Measurements from ENCODE around the gene NFYC. TPM values are rescaled to one million over a fixed set of nuclear protein-coding genes. Genes with fewer than 3 reads are reported as not detected.
A peak's percentile ranks its signal among the peaks of the same experiment; 100 is the strongest.
"Not testable (repeated sequence)": the region's sequence is repeated elsewhere in the genome, so short reads cannot be mapped to it uniquely, and the experiment has no call there.

NFYC gene
- polyA plus RNA-seq, 6 donors from 2014 or later, result 60.3 to 95.4 (median 73.0) TPM

DNA sequence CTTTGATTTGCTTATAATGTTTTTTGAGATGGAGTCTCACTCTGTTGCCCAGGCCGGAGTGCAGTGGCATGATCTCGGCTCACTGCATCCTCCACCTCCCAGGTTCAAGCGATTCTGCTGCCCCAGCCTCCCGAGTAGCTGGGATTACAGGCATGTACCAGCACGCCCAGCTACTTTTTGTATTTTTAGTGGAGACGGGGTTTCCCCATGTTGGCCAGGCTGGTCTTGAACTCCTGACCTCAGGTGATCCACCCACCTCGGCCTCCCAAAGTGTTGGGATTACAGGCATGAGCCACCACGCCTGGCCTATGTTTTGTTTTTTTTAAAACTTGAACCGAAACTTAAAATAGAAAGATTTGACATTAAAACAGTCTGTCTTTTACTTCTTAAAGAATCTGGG is 11.3 kb downstream of the NFYC start:
- Mint-ChIP-seq H3K27ac (peak overlapping the region in 2 of 6 donors; percentile 15 to 46), H3K4me3 (peak overlapping the region in 1 of 8 donors; percentile 20), H3K4me1 (peaks cover 37 to 61% (median 58%) of the 10 kb centered on the region in 3 donors)
- not testable (repeated sequence) for DNase-seq; H3K36me3 Mint-ChIP-seq; H3K9me3 Mint-ChIP-seq; H3K27me3 Mint-ChIP-seq; ATAC-seq (ENCODE audit: low read depth in 2 of 2)

DNA sequence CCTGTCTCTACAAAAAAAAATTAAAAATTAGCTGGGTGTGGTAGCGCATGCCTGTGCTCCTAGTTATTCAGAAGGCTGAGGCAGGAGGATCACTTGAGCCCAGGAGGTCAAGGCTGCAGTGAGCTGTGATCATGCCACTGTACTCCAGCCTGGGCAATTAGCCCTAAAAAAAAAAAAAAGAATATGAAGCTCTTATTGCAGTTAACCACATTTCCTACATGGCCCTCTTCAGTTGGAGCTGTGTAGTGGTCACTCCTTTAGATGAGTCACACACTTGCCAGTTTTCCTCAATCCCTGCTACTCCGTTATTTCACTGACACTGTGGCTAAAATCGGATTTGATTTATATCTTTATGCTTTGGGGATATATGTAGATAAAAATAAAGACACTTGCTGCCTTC is 11.8 kb downstream of the NFYC start:
- Mint-ChIP-seq H3K36me3 (no peaks in the 10 kb centered on the region), H3K27me3 (no peaks in the 10 kb centered on the region), H3K4me1 (peaks cover 36 to 64% (median 63%) of the 10 kb centered on the region in 3 donors), H3K9me3 (no peaks in the 10 kb centered on the region), H3K4me3 (peak overlapping the region in 1 of 8 donors; percentile 42), H3K27ac (peak overlapping the region in 2 of 6 donors; percentile 20 to 52)
- no peak for DNase-seq
- ATAC-seq (ENCODE audit: low read depth in 2 of 2), result no peak

DNA sequence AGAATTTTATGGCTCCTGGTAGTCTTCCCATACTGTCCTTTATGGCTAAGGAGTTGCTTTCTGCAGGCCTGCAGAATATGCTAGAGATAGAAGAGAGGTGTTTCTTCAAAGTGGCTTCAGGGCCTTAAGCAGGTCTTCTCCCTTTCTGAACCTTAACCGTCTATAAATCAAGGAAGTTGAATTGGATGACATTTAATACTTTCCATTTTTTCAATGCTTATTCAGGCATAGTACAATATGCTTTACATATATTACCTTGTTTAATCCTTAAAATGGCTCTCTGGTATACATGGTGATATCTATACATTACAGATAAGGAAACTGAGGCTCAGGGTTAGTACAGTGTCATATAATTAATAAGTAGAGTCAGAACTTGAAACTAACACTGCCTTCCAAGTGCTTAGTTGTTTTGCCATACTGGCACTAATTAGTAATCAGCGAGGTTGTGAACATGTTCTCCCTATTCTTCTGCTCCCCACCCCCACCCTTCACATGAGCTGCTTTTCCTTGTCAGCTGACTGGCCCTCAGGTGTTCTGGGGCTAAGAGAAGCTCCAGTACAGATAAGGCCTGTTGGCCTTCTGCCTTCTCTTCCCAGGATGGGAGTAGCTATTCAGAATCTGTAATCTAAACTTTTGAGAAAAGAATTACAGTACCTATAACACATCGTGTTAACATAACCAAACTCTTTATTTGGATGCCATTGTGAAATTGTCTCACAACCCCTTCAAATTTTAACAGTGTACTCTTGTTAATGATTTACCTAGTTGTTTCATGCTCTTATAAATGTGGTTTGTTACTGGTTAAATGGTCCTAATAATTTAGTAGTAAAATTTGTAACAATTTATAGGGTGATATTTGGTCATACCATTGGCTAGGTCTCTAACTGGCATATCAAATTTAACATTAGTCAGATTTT is 13.6 kb downstream of the NFYC start:
- DNase-seq, result no peak
- Mint-ChIP-seq H3K9me3 (no peaks in the 10 kb centered on the region), H3K4me3 (peak overlapping the region in 3 of 8 donors; percentile 10 to 36 (median 28)), H3K4me1 (peaks cover 35 to 66% (median 61%) of the 10 kb centered on the region in 3 donors), H3K27me3 (no peaks in the 10 kb centered on the region), H3K36me3 (peaks cover 0 to 3% of the 10 kb centered on the region in 2 donors), H3K27ac (peak overlapping the region in 2 of 6 donors; percentile 16 to 47)
- ATAC-seq (ENCODE audit: low read depth in 2 of 2), result no peak

DNA sequence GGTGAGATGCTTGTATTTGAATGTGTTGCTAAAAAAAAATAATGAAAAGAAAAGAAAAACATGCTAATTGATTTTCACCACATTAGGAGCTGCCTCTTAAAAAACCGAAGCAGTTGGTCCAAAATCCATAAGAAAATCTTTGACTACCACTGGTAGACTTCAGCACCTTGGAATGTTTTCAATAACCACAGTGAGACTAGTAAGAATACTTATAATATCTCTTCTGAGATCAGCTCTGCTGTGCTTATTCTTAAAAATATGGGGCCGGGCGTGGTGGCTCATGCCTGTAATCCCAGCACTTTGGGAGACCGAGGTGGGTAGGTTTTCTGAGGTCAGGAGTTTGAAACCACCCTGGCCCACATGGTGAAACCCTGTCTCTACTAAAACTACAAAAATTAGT is 15.1 kb downstream of the NFYC start:
- Mint-ChIP-seq H3K36me3 (peaks cover 0 to 3% of the 10 kb centered on the region in 2 donors), H3K4me3 (peak overlapping the region in 1 of 8 donors; percentile 42), H3K27ac (peak overlapping the region in 1 of 6 donors; percentile 29), H3K27me3 (no peaks in the 10 kb centered on the region), H3K4me1 (peaks cover 47 to 73% (median 65%) of the 10 kb centered on the region in 3 donors), H3K9me3 (no peaks in the 10 kb centered on the region)
- no peak for DNase-seq
- no peak for ATAC-seq (ENCODE audit: low read depth in 2 of 2)

DNA sequence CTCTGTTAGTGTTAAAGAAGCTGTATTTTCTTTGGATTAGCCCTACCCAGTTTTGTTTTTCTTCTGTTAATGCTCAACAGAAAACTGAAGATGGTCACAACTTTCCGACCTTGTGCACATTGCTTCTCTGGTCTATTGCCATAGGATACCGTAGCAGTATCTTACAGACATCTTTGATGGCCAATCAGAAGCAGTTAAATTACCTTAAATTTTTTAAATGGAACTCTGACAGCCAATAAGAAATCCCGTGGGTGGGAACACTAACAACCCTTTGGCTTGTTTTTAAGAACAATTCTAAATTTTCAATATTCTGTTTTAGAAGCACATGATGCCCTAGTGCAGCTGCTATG is 17.2 kb downstream of the NFYC start:
- Mint-ChIP-seq H3K9me3 (peaks cover 0 to 1% (median 0%) of the 10 kb centered on the region in 7 donors), H3K4me1 (peaks cover 54 to 76% (median 67%) of the 10 kb centered on the region in 3 donors), H3K4me3 (peak overlapping the region; percentile 94 to 99 (median 96)), H3K27ac (peak overlapping the region; percentile 85 to 98 (median 94)), H3K36me3 (peaks cover 0 to 7% of the 10 kb centered on the region in 2 donors), H3K27me3 (no peaks in the 10 kb centered on the region)
- DNase-seq (no peak), ATAC-seq (ENCODE audit: low read depth in 2 of 2) (peak; percentile 58 to 64)

DNA sequence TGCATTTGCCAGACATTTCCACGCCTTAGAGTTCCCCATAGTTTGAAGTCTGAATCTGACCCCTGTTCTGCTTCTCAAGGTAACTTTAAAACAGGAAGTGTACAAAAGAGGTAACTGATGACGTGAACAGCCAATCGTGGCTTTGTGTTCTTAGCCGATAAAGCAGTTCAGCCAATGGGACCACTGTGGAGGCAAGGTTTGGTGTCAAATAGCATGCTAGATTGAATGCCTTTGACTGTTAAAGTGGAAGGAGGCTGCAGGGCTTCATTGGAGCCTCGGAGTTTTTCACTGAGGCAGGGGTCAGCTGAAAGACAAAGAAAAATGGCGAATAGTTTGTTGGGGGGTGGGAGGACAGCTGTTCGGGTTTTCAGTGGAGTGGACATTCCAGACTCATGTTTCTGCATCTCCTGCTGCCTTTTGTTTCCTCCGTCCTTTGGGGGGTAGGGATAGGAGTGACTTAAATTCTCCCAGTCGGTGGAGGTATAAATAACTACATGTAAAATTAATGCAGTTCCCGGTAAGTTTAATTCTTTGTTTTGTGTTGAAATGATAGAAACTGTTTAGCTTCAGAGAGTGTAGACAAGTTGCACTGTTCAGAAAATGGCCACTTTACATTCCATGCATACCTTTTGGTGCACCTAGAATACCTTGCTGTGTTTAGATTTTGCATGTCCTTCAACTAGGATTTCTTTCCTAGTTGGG is 17.7 kb downstream of the NFYC start:
- Mint-ChIP-seq H3K4me1 (peaks cover 53 to 75% (median 64%) of the 10 kb centered on the region in 3 donors), H3K27ac (peak overlapping the region; percentile 85 to 98 (median 94)), H3K27me3 (no peaks in the 10 kb centered on the region), H3K4me3 (peak overlapping the region; percentile 94 to 99 (median 96)), H3K9me3 (peaks cover 0 to 1% (median 0%) of the 10 kb centered on the region in 7 donors), H3K36me3 (peaks cover 0 to 7% of the 10 kb centered on the region in 2 donors)
- DNase-seq (peak; percentile 87), ATAC-seq (ENCODE audit: low read depth in 2 of 2) (peak; percentile 86)

DNA sequence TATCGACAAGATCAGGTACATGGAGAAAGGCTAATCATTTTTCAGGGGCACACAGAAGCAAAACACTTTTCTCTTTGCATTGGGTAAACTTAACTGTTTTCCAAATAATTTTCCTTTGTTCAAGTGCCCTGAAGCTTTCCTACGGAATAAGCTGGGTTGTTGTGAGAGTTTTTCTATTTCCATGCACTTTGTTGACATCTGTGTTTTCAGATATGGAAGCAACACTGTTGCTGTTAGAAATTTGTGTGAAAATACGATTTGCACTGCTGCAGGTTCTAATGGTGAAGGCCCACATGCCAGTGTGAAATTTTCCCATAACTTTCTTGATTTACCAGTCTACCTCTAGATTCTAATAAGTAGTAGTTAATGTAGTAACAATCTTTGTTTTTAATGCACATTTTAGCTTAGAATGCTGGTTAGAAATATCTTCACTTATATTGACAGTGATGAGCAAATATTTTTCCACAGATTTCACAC is 18.3 kb downstream of the NFYC start:
- no peak for DNase-seq
- Mint-ChIP-seq H3K27me3 (no peaks in the 10 kb centered on the region), H3K4me1 (peaks cover 47 to 73% (median 58%) of the 10 kb centered on the region in 3 donors)

DNA sequence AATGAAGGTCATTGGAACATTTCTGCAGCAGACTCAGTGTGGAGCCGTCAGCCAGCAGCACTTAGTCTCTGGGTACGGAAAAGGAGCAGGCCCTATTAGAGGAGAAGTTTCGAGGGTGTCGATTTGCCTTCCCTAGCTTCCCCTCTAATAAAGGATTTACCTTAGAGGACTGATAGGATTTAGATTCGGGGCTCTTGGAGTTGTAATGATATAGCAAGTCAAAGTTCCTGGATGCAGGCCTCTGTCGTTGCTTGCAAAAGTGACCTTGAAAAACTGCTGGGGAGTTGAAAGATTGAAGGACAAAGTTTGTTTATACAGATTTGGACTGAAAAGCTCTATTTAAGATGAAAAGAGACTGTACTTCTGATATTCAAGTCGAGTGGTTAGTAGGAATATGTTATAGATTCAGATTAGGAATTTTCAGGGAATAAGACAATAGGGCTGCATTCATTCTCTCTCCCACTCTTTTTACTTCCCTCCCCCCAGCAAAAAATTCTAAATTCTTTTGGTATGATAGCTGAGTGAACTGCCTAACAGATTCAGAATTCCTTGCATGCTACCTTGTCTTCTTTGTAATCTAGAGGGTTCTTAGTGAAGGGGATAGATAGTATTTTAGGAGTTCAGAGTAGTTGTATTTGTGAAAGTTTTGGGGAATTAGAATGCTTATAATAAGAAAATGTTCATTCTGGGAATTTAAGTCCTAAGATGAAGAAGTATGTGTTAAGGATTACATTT is 19.2 kb downstream of the NFYC start:
- DNase-seq (no peak), ATAC-seq (ENCODE audit: low read depth in 2 of 2) (no peak)
- H3K9me3 Mint-ChIP-seq, result peaks cover 0 to 1% (median 0%) of the 10 kb centered on the region in 7 donors
- H3K27me3 Mint-ChIP-seq, result no peaks in the 10 kb centered on the region
- peaks cover 0 to 7% of the 10 kb centered on the region in 2 donors for H3K36me3 Mint-ChIP-seq
- H3K27ac Mint-ChIP-seq, result peak overlapping the region; percentile 80 to 93 (median 90)
- peaks cover 44 to 73% (median 56%) of the 10 kb centered on the region in 3 donors for H3K4me1 Mint-ChIP-seq
- peak overlapping the region; percentile 84 to 99 (median 96) for H3K4me3 Mint-ChIP-seq

More for the DNA sequence above, 18.3 kb downstream of the NFYC start:
- H3K36me3 Mint-ChIP-seq, result peaks cover 0 to 7% of the 10 kb centered on the region in 2 donors
- H3K27ac Mint-ChIP-seq, result peak overlapping the region in 4 of 6 donors; percentile 4 to 97 (median 94)
- H3K4me3 Mint-ChIP-seq, result peak overlapping the region; percentile 72 to 99 (median 96)
- ATAC-seq (ENCODE audit: low read depth in 2 of 2), result no peak
- H3K9me3 Mint-ChIP-seq, result peaks cover 0 to 1% (median 0%) of the 10 kb centered on the region in 7 donors

DNA sequence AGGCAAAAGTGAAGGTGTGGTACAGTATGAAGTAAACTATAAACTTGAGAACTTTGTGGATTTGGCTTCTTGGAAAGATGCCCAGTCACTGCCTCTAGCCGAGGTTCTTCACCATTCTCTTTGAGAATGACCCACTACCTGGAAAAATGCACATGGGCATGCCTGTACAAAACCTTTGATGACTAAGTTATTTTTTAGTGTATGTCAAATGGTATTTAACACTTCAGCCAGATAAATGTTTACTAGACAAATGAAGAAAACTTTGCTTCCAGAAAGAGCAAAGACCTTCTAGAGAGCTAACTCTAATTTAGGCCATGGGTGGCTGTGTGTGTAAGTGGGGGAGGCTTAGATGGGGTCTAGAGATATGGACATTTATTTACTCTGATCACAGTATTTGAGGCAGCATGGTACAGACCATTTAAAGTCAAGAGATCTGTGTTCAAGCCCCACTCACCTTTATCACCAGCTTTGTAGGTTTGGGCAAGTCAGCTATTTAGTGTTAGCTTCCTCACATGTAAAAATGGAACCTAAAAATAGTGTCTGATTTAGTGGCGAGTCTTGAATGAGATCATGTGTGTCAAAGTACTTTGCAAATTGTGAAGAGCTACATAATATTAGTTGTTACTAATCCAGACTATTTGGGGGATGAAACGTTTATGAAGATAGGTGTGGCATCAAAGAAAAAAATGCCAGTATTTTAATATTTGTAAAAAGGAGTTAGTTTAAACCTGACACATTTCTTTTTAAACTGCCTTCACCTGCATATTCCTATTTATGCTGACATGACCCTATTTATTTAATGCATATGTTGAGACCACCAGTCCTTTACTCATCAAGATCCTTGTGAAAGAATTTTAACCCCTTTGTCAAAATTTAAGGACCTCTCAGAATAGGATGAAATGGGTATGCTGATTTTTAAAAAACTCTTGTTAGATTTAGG is 20.2 kb downstream of the NFYC start:
- DNase-seq, result no peak
- Mint-ChIP-seq H3K4me3 (peak overlapping the region; percentile 84 to 99 (median 96)), H3K27ac (peak overlapping the region; percentile 66 to 93 (median 90)), H3K27me3 (no peaks in the 10 kb centered on the region), H3K9me3 (peaks cover 0 to 1% (median 0%) of the 10 kb centered on the region in 7 donors), H3K4me1 (peaks cover 47 to 82% (median 55%) of the 10 kb centered on the region in 3 donors), H3K36me3 (peaks cover 0 to 7% of the 10 kb centered on the region in 2 donors)
- ATAC-seq (ENCODE audit: low read depth in 2 of 2), result no peak

DNA sequence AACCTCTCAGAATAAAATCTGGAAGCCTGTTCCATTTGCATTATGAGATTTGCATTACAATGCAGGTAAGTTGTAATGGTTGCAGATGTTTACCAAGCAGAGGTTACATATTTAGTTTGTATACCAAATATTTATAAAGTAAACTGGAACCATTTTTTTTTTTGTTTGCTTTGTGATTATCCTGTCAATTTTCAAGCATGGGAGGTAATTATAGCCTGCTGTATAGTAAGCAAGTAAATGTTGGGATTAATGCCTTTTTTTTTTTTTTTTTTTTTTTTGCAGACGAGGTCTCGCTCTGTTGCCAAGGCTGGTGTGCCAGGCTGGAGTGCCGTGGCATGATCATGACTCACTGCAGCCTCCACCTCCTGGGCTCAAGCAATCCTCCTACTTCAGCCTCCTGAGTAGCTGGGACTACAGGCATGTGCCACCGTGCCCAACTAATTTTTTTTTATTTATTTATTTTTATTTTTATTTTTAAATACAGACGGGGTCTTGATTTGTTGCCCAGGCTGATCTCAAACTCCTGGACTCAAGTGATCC is 21.0 kb downstream of the NFYC start:
- Mint-ChIP-seq H3K4me3 (peak overlapping the region; percentile 81 to 99 (median 94)), H3K27ac (peak overlapping the region; percentile 73 to 99 (median 93)), H3K36me3 (peaks cover 0 to 7% of the 10 kb centered on the region in 2 donors), H3K4me1 (peaks cover 49 to 84% (median 62%) of the 10 kb centered on the region in 3 donors), H3K27me3 (no peaks in the 10 kb centered on the region), H3K9me3 (peaks cover 0 to 1% (median 0%) of the 10 kb centered on the region in 7 donors)
- ATAC-seq (ENCODE audit: low read depth in 2 of 2) (no peak), DNase-seq (no peak)

DNA sequence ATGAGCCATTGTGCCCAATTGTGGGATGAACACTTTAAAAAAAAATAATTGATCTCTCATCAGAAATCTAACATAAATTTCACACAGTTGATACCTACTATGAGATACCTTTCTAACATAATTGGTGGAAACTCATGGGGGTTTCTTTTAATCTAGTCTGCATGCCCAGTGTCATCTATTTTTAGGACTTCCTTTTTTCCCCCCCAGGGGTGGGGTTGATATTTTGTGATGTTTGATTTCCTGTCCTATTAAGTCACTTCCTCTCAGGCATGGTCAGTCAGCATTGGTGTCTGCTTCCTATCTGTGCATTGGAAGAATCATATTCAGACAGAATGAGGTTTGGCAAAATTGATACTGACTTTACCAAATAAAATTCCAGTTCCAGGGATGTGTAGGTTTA is 21.5 kb downstream of the NFYC start:
- ATAC-seq (ENCODE audit: low read depth in 2 of 2) (peak; percentile 73 to 77), DNase-seq (peak; percentile 92)
- Mint-ChIP-seq H3K4me3 (peak overlapping the region; percentile 70 to 99 (median 84)), H3K27me3 (no peaks in the 10 kb centered on the region), H3K36me3 (peaks cover 0 to 7% of the 10 kb centered on the region in 2 donors), H3K9me3 (peaks cover 0 to 1% (median 0%) of the 10 kb centered on the region in 7 donors), H3K27ac (peak overlapping the region; percentile 73 to 99 (median 93)), H3K4me1 (peaks cover 49 to 84% (median 62%) of the 10 kb centered on the region in 3 donors)
